Aorta (tissue), 5 donors: ENCODE measurements around the gene RRH. TPM values are rescaled to one million over a fixed set of nuclear protein-coding genes. Genes with fewer than 3 reads are reported as not detected.
"Not testable (repeated sequence)": the region's sequence is repeated elsewhere in the genome, so short reads cannot be mapped to it uniquely, and the experiment has no call there.

Experiments
- ATAC-seq: fragments of 200-7000 bp; cut with Tn5 transposase; one replicate; pipeline ENCODE4 v1.9.1; 2022; ENCODE audit warnings: moderate library complexity; ENCODE audit not compliant: low FRiP score
- DNase-seq, 2 donors: peaks; one replicate each; pipeline ENCODE4 v3.0.0-alpha.2; 2020
- H3K27ac ChIP-seq, 2 donors: one replicate each; pipeline ENCODE4 v1.5.1; 2013; ENCODE audit warnings: low read length in 2 of 2, mild to moderate bottlenecking in 2 of 2, moderate library complexity in 2 of 2, control low read depth in 1 of 2, inconsistent platforms in 1 of 2, low read depth in 1 of 2
- H3K27me3 ChIP-seq, 2 donors: one replicate each; pipeline ENCODE4 v1.6.1; 2013; ENCODE audit warnings: control low read depth in 1 of 2, low read length in 1 of 2, mild to moderate bottlenecking in 1 of 2, moderate library complexity in 1 of 2; ENCODE audit not compliant: insufficient read depth in 2 of 2, control insufficient read depth in 1 of 2
- H3K36me3 ChIP-seq, 2 donors: one replicate each; pipeline ENCODE4 v1.6.1; 2013; ENCODE audit warnings: control low read depth in 1 of 2, low read length in 1 of 2, mild to moderate bottlenecking in 1 of 2; ENCODE audit not compliant: insufficient read depth in 2 of 2, control insufficient read depth in 1 of 2
- H3K4me1 ChIP-seq, 2 donors: one replicate each; pipeline ENCODE4 v1.6.1; 2013; ENCODE audit warnings: low read length in 2 of 2, control low read depth in 1 of 2, mild to moderate bottlenecking in 1 of 2, moderate library complexity in 1 of 2; ENCODE audit not compliant: insufficient read depth in 2 of 2, control insufficient read depth in 1 of 2
- H3K4me3 ChIP-seq, 2 donors: one replicate each; pipeline ENCODE4 v1.5.1; 2013; ENCODE audit warnings: low read length in 2 of 2, control low read depth in 1 of 2, mild to moderate bottlenecking in 1 of 2
- H3K9me3 ChIP-seq: one replicate; pipeline ENCODE4 v1.6.1; 2013; ENCODE audit warnings: mild to moderate bottlenecking, low read length; ENCODE audit not compliant: control insufficient read depth
- WGBS, 2 donors: extraction: QIAGEN DNeasy Blood & Tissue Kit; methylation state at CpG; one replicate each; pipeline ENCODE4 v1.1.7; 2013; 5-methylcytosine and 5-hydroxymethylcytosine counted together
- intact Hi-C, 2 donors: fragments of 100-400 bp; cut with DNase I; formaldehyde crosslinking; loops; one replicate each; pipeline versions ENCODE4 v1.14.2 to v1.15.0; 2022
- long read RNA-seq, 2 donors: library from polyadenylated mRNA; unstranded; transcript quantifications; one replicate each; pipeline ENCODE4 v2.0.0, GENCODE V29; 2020 to 2021
- polyA plus RNA-seq, 2 donors: library from polyadenylated mRNA; stranded (reverse); fragments of 200-250 nt; gene quantifications; one replicate each; pipeline ENCODE4 v1.2.3, GENCODE V29; 2013
- total RNA-seq, 2 donors: library from RNA; stranded (reverse); fragmentation: NEBNext Ultra II Directional; extraction: Animal tissue kit (Norgen Biotek cat#: 25700); gene quantifications; one replicate each; pipeline ENCODE4 v1.2.1, GENCODE V29; 2021
- donor health status: healthy with polysubstance abuse.
- donor health status: Bipolar disorder and iron deficiency.
- donor health status: DM: no; HTN: no; CAD: no.
- donor health status: DM: no; HTN: no; CAD: no.
- donor health status: DM: yes; HTN: yes; CAD: no.

Gene RRH, protein sequence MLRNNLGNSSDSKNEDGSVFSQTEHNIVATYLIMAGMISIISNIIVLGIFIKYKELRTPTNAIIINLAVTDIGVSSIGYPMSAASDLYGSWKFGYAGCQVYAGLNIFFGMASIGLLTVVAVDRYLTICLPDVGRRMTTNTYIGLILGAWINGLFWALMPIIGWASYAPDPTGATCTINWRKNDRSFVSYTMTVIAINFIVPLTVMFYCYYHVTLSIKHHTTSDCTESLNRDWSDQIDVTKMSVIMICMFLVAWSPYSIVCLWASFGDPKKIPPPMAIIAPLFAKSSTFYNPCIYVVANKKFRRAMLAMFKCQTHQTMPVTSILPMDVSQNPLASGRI
- total RNA-seq (under 1 TPM; 0.27 to 0.71 TPM), polyA plus RNA-seq (not detected)
- long read RNA-seq, donor 1 = 0 reads
- long read RNA-seq, donor 2 = 0 reads

DNA sequence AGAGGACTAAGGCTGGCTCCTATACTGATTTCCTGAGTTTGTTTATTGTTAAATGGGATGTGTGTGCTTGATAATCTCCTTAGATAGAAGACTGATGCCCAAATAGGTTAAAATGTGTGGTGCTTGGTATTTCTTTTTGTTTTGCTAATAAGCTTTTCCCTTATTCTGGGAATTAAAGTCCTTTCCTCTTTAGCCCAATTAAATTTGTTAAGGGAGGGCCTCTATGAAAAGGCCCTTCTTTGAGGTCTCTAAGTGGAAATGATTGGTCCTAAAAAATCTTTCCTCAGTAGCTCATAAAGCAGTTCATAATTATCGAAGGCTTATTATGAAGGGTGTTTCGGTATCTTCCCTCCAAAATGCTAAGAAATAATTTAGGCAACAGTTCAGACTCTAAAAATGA, at the start of gene RRH:
TSS of gene RRH (plus strand) at position 301 of the 400 bp plus-strand sequence. CDS start at position 357, 56 bp downstream.
- intact Hi-C loops = no loop called here
- no peaks in the 10 kb centered on the region for H3K9me3 ChIP-seq
- DNase-seq (no peak), ATAC-seq (no peak)
- H3K27ac ChIP-seq = no peak within 1 kb of the TSS
- 96 to 97% methylated on average over 2 of the region's 2 CpGs for WGBS, 2 donors
- H3K4me3 ChIP-seq = no peak within 1 kb of the TSS
- H3K36me3 ChIP-seq = peaks cover 0 to 2% of the 10 kb centered on the region in 2 donors
- H3K27me3 ChIP-seq = no peaks in the 10 kb centered on the region
- H3K4me1 ChIP-seq = no peaks in the 10 kb centered on the region

DNA sequence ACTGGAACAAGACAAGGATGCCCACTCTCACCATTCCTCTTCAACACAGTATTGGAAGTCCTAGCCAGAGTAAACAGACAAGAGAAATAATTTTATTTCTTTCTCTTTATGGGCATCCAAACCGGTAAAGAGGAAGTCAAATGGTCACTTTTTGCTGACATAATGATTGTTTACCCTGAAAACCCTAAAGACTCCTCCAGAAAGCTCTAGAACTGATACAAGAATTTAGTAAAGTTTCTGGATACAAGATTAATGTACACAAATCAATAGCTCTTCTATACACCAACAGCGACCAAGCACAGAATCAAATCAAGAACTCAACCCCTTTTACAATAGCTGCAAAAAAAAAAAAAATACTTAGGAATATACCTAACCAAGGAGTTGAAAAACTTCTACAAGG, 45.7 kb upstream of the RRH start:
- H3K27me3 ChIP-seq, H3K4me3 ChIP-seq, H3K36me3 ChIP-seq, ATAC-seq, H3K4me1 ChIP-seq, H3K27ac ChIP-seq, H3K9me3 ChIP-seq, DNase-seq, intact Hi-C loops: not testable (repeated sequence)
- WGBS, 2 donors = 75 to 85% methylated on average over 2 of the region's 2 CpGs

GRCh38 chr4:109786846-109787245, 40.9 kb upstream of the RRH start:
- 90 to 93% methylated on average over 1 of the region's 1 CpG for WGBS, 2 donors

GRCh38 chr4:109787807-109788206, 40.0 kb upstream of the RRH start:
- Histone ChIP-seq H3K4me1 (no peaks in the 10 kb centered on the region), H3K4me3 (no peak overlapping the region), H3K9me3 (no peaks in the 10 kb centered on the region), H3K27ac (no peak overlapping the region), H3K36me3 (no peaks in the 10 kb centered on the region), H3K27me3 (no peaks in the 10 kb centered on the region)
- no peak for DNase-seq
- no peak for ATAC-seq
- intact Hi-C loops = no loop called here
- WGBS, 2 donors = 91 to 92% methylated on average over 1 of the region's 1 CpG

More at GRCh38 chr4:109786846-109787245, 40.9 kb upstream of the RRH start:
- H3K9me3 ChIP-seq = no peaks in the 10 kb centered on the region
- H3K27ac ChIP-seq = no peak overlapping the region
- H3K36me3 ChIP-seq = no peaks in the 10 kb centered on the region
- H3K27me3 ChIP-seq = no peaks in the 10 kb centered on the region
- DNase-seq (no peak), ATAC-seq (no peak)
- intact Hi-C loops = no loop called here
- no peaks in the 10 kb centered on the region for H3K4me1 ChIP-seq
- no peak overlapping the region for H3K4me3 ChIP-seq

GRCh38 chr4:109795059-109795458, 32.7 kb upstream of the RRH start:
- intact Hi-C loops = no loop called here
- Histone ChIP-seq H3K27ac (no peak overlapping the region), H3K9me3 (peaks cover 5% of the 10 kb centered on the region), H3K27me3 (no peaks in the 10 kb centered on the region), H3K4me3 (no peak overlapping the region), H3K36me3 (no peaks in the 10 kb centered on the region), H3K4me1 (no peaks in the 10 kb centered on the region)
- DNase-seq (no peak), ATAC-seq (no peak)
- 84 to 85% methylated on average over 6 of the region's 6 CpGs for WGBS, 2 donors

DNA sequence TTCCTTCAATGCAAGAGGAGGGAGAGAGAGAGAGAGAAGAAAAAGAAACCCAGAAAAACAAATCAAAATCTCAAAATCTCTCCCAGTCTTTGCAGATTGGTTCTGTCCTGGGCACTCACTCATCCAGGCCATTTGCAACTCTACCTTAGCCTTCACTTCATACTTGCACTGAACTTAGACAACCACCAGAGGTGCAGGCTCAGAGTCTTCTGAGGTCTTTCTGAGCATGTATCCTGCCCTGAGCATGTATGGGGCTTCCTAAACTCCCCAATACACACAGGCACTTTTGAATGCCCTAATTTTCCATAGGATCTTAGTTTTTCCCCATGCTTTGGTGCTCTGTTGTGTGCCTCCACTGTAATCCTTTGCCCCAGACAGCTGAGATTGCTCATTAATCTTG, 28.9 kb upstream of the RRH start:
- H3K4me3 ChIP-seq = no peak overlapping the region
- H3K9me3 ChIP-seq = peaks cover 3% of the 10 kb centered on the region
- intact Hi-C loops = no loop called here
- no peaks in the 10 kb centered on the region for H3K4me1 ChIP-seq
- no peak for DNase-seq
- no peak for ATAC-seq
- peaks cover 0 to 2% of the 10 kb centered on the region in 2 donors for H3K27me3 ChIP-seq
- no peak overlapping the region for H3K27ac ChIP-seq
- no peaks in the 10 kb centered on the region for H3K36me3 ChIP-seq

DNA sequence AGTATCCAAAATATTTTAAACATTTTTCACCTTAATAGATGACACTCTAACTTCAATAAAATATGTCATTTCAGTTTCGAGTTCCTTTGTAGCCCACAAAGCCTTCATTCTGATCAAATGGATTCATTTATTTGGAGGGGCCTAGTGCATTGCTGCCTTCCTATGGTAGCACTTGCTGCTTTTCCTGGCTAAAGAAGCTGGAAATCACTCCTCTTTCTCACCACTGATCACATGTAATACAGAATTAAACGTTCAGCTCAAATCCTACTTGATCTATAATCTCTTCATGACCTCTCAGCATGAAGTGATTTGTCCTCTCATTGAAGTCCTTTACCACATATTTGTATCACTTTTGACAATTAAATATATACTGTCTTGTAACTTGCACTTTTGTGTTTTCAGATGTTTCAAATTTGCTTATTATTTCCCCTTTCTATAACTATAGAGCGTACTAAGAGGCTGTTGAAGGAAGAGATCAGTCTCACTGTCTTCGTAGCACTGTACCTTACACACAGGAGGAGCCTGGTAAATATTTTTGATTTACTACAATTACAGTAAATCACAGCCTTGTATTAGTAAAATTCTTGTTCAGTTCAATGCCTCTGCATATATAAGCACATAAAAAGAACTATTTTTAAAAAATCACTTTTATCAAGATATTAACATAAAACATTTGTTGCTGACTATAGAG, 26.5 kb upstream of the RRH start:
- intact Hi-C loops = no loop called here

GRCh38 chr4:109801895-109802319, 25.9 kb upstream of the RRH start, which contains the start of gene CFI:
CFI (minus strand) TSS chr4:109801999; CDS start chr4:109801971, 28 bp downstream.
- no peak within 1 kb of the TSS for H3K27ac ChIP-seq
- intact Hi-C loops = no loop called here
- WGBS, 2 donors = 51% methylated on average over 2 of the region's 2 CpGs

More for the DNA sequence above, 26.5 kb upstream of the RRH start:
- Histone ChIP-seq H3K4me3 (no peak overlapping the region), H3K27ac (no peak overlapping the region), H3K27me3 (peaks cover 0 to 2% of the 10 kb centered on the region in 2 donors), H3K9me3 (peaks cover 3% of the 10 kb centered on the region), H3K36me3 (no peaks in the 10 kb centered on the region), H3K4me1 (no peaks in the 10 kb centered on the region)
- 74 to 78% methylated on average over 4 of the region's 4 CpGs for whole genome bisulfite sequencing, 2 donors
- DNase-seq (no peak), ATAC-seq (no peak)

More at GRCh38 chr4:109801895-109802319, 25.9 kb upstream of the RRH start, which contains the start of gene CFI:
- no peaks in the 10 kb centered on the region for H3K9me3 ChIP-seq
- ATAC-seq (no peak), DNase-seq (no peak)
- no peak within 1 kb of the TSS for H3K4me3 ChIP-seq
- no peaks in the 10 kb centered on the region for H3K36me3 ChIP-seq
- H3K4me1 ChIP-seq = no peaks in the 10 kb centered on the region
- H3K27me3 ChIP-seq = peaks cover 0 to 2% of the 10 kb centered on the region in 2 donors
